HG02571 (cell line): ENCODE measurements around the gene CTDSPL2.
"Not testable (repeated sequence)": the region's sequence is repeated elsewhere in the genome, so short reads cannot be mapped to it uniquely, and the experiment has no call there.

Experiments used
- ATAC-seq: cut with Tn5 transposase; IDR thresholded peaks from one replicate; pipeline ENCODE4 v1.9.1; 2021; ENCODE audit warnings: mild to moderate bottlenecking, moderate library complexity; ENCODE audit not compliant: unreplicated experiment

Gene CTDSPL2

GRCh38 chr15:44426975-44427755, at the start of gene CTDSPL2:
TSS of gene CTDSPL2 (plus strand) at chr15:44427629. CDS start at chr15:44459015, 31,386 bp downstream.
- peak; percentile 90 for ATAC-seq

- no peak for ATAC-seq
Observed at GRCh38 chr15:44381236-44381635, 46.2 kb upstream of the CTDSPL2 start.

- no peak for ATAC-seq
Observed at GRCh38 chr15:44385344-44385942, 42.0 kb upstream of the CTDSPL2 start.

DNA sequence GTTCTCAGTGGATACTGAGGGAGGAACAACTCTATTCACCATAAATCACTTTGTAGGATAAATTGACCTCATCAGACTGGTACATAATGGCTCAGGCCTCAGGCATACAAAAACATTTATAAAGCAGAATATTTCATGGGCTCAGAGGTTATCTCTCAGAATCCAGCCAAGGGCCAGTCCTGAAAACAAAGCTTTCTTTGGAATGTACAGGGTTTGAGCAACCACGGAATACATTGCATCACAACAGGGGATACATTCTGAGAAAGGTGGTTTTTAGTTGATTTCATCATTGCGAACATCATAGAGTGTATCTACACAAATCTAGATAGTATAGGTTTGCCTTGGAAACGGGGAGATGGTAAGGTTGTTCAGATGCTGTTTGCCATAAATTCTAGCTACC, 33.4 kb upstream of the CTDSPL2 start:
- no peak for ATAC-seq

- ATAC-seq: no peak
Observed at GRCh38 chr15:44394562-44394961, 32.9 kb upstream of the CTDSPL2 start.

DNA sequence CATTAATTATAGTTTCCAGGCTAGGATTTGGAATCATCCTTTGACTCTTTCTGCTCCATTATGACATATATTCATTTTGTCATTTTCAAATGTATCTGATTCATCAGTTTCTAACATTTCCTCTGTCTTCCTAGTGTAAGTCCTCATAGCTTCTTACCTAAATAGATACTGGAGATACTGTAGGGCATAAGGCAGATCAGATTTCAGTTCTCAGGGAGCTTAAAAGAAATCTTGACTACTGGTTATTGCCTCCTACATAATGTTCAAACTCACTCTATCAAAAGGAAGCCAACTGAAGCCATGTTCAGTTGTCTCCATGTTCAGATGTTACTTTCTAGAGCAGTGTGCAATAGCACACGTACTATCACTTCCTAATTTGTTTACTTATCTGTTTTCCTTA, 29.6 kb upstream of the CTDSPL2 start:
- no peak for ATAC-seq

DNA sequence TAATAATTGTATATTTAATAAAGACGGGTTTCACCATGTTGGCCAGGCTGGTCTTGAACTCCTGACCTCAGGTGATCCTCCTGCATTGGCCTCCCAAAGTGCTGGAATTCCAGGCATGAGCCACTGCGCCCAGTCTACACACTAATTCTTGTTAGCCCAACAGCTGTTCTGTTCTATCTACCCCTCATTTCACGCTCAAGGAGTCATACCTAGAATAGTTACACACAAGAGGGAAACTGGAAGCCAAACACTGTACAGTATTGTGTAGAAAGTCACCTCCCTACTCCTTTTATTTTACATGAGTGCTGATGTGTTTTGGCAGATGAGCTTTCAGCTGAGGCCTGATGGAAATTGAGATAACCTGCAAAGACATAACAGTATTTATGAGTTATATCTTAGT, 13.4 kb upstream of the CTDSPL2 start:
- no peak for ATAC-seq

GRCh38 chr15:44427756-44428724, 611 bp downstream of the CTDSPL2 start:
- ATAC-seq: peak; percentile 17

DNA sequence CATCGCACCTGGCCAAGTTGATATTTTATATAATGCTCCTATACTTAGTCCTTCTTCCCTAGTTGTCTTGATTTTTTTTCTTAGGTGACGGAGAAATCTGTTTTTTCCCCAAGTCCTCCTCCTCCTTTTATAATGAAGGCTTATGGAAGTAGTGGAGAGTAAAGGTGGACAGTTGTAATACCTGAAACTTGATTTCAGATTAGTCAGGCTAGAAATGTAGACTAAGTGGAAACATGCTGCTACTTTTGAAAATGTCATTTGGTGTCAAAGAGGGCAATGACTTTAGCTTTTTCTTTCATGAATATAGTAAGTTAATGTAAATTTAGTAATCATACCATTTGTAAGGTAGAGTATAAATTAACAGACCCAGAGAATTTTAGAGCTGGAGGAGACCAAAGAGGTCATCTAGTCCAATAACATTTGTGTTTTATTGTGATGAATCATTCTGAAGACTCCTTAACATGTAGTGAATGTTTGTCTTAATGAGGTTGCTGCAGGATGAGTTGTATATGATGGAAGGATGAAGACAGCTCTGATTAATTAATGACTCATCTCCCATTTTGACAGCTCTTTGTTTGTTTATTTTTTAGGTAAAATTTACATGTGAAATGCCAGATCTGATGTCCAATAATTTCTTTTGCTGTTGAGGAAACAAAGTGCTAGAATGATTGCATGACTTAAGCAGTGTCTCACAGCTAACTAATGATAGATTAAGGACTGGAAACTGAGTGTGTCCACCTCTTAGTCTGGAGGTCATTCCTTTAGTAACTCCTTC, 8.7 kb downstream of the CTDSPL2 start:
- no peak for ATAC-seq

DNA sequence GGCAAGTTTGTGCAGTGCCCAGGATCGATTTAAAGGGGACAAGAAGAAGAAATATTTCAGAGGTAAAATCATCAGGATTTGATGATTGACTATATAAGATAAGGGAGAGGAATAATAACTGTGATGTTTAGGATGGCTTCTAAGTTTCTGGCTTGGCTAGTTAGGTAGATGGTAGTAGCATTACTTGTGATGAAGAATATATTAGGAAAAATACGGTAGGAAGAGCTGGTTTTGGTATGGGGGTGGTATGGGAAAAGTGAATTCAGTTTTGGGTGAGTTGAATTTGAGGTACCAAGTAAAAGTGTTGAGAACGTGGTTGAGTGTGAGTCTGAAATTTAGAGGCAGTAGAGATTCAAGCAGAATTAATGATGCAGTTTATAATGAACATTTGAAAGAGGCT, 11.0 kb downstream of the CTDSPL2 start:
- no peak for ATAC-seq

GRCh38 chr15:44441095-44441501, 13.7 kb downstream of the CTDSPL2 start:
- no peak for ATAC-seq

GRCh38 chr15:44443515-44443914, 16.1 kb downstream of the CTDSPL2 start:
- ATAC-seq: no peak

DNA sequence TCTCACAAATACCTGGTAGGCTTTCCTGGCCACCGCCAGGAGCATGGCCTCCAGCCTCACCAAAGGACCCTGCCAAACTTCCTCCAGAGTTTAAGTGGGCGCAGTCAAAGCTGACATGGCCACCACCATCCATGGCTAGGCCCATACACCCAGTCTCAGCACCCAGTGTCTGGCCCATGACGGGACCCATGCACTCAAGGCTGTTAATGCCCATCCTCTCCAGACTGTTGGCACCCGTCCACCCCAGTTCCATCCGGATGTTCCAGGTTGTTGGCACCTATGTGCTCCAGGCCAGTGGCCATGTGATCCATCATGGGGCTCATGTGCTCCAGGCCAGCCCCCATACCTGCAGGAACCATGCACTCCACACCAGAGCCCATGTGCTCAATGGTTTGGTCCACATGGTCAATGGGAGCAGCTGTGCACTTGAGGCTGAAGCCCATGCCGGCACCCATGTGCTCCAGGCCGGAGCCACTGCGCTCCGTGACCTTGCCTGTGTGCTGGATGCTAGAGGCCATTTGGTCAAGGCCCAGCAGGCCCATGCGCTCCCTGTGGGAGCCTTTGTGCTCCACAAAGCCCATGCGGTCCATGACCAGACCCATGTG, 20.4 kb downstream of the CTDSPL2 start:
- no peak for ATAC-seq

GRCh38 chr15:44450172-44450571, 22.7 kb downstream of the CTDSPL2 start:
- ATAC-seq: no peak

DNA sequence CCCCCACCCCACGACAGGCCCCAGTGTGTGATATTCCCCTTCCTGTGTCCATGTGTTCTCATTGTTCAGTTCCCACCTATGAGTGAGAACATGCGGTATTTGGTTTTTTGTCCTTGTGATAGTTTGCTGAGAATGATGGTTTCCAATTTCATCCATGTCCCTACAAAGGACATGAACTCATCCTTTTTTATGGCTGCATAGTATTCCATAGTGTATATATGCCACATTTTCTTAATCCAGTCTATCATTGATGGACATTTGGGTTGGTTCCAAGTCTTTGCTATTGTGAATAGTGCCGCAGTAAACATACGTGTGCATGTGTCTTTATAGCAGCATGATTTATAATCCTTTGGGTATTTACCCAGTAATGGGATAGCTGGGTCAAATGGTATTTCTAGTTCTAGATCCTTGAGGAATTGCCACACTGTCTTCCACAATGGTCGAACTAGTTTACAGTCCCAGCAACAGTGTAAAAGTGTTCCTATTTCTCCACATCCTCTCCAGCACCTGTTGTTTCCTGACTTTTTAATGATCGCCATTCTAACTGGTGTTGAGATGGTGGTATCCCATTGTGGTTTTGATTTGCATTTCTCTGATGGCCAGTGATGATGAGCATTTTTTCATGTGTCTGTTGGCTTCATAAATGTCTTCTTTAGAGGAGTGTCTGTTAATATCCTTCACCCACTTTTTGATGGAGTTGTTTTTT, 26.3 kb downstream of the CTDSPL2 start:
- ATAC-seq: not testable (repeated sequence)

- ATAC-seq: no peak
Observed at GRCh38 chr15:44458429-44458828, 31.0 kb downstream of the CTDSPL2 start.

- no peak for ATAC-seq
Observed at GRCh38 chr15:44468709-44469385, 41.4 kb downstream of the CTDSPL2 start.

DNA sequence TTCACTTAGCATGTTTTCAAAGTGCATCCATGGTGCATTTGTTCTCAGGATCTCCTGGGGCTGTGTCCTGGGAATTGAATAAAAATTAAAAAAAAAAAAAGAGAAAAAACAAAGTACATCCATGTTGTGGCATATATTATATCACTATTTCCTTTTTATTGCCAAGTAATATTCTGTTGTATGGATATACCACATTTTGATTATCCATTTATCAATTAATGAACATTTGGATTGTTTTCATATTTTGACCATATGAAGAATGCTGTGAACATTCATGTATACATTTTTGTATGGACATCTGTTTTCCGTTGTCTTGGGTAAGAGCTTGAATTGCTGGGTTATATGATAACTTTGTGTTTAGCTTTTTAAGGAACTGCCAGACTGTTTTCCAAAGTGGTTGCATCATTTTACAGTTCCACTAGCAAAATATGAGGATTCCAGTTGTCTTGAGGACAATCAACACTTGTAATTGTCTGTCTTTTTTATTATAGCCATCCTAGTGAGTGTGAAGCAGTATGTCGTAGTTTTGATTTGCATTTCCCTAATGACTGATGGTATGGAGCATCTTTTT, 44.5 kb downstream of the CTDSPL2 start:
- ATAC-seq: no peak

- ATAC-seq: no peak
Observed at GRCh38 chr15:44479343-44479742, 51.9 kb downstream of the CTDSPL2 start.
